Measurements from ENCODE around the gene CCDC144A. TPM values are rescaled to one million over a fixed set of nuclear protein-coding genes. Genes with fewer than 3 reads are reported as not detected.
"Not testable (repeated sequence)": the region's sequence is repeated elsewhere in the genome, so short reads cannot be mapped to it uniquely, and the experiment has no call there.

CCDC144A gene
- total and polyA plus RNA-seq, 5 donors from 2014 or later = 0.99 to 21.8 (median 2.5) TPM

DNA sequence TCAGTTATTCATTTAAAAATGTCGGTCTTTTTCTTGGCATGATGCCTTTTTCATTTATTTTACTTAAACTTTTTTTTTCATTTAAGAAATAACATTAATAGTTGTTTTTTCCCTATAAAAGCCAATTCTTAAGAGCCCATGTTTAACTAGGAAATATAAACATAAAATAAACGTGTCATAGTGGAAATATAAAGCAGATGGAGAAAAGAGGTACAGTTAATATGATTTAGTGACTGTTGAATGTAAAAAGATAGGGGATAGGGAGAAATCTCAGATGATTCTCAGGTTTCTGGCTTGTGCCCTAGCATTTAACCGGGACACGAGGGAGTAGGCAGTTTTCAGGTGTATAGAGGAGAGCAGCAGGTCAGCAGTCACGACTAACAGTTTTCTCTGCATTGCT lies 7.6 kb downstream of the CCDC144A start:
- not testable (repeated sequence) for H3K4me3 ChIP-seq (ENCODE audit: low read depth, low read length); H3K9me3 Mint-ChIP-seq; ATAC-seq (ENCODE audit: low read depth in 2 of 2); H3K27me3 Mint-ChIP-seq; H3K27me3 ChIP-seq (ENCODE audit: control insufficient read depth, insufficient read depth, low read length); H3K27ac Mint-ChIP-seq; H3K4me1 Mint-ChIP-seq; H3K36me3 Mint-ChIP-seq; H3K36me3 ChIP-seq (ENCODE audit: control insufficient read depth, insufficient read depth, low read length); DNase-seq; H3K4me3 Mint-ChIP-seq; H3K9me3 ChIP-seq (ENCODE audit: control insufficient read depth in 2 of 2, low read length in 2 of 2); H3K4me1 ChIP-seq (ENCODE audit: control insufficient read depth, insufficient read depth, low read length, poor library complexity, severe bottlenecking); H3K27ac ChIP-seq (ENCODE audit: insufficient read depth, low read length, poor library complexity, severe bottlenecking)

DNA sequence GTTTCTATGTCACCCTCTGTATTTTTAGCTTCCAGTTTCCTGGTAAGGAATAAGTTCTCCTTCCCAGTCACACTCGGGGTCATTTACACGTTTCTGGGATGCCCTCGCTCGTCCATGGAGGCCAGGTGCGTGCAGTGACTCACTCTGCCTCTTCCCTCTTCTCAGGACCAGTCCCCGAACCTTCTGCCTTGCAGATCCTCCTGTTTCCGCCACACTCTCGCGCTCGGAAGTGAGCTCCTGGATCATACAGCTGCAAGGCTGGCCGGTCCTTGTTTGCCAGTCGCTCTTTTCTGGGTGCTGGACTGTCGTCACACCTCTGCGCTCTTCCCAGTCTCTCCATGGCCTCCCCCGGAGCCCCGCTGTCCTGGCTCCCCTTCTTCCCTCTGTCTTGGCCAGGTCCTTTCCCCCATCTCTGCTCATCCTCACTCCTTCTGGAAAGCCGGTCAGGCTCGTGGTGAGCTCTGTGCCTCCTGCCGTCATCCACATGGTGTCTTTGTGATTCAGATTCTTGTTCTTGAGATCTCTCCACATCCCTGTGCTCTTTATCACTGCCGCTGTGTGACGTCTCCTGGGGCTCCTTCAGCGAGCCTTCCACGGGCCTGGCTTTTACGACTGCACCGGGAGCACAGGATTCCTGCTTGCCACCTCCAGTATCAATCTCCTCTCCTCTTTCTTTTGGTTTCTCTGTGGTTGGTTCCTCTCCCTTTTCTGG lies 55.6 kb downstream of the CCDC144A start:
- H3K27ac Mint-ChIP-seq = not testable (repeated sequence)
- peaks cover 0 to 10% (median 2%) of the 10 kb centered on the region in 4 donors for H3K4me1 Mint-ChIP-seq
- H3K27me3 Mint-ChIP-seq = peaks cover 29% of the 10 kb centered on the region

DNA sequence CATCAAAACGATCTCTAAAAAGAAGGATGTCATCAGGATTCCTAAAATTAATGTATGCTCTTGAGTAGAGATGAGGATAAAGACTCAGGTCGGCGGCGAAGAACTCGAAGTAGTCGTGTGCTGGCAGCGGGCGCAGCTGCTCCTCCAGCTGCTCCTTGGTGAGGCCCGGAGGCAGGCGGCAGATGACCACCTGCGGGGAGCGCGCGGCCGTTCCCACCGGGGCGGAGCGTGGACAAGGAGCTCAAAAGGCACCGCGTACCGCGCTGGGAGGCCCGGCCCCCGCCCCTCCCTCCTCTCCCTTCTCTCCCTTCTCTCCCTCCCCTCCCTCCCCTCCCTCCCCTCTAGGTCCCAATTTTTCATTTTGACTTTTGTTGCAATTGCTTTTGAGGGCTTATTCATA lies 56.5 kb downstream of the CCDC144A start:
- H3K36me3 ChIP-seq (ENCODE audit: control insufficient read depth, insufficient read depth, low read length); H3K4me3 Mint-ChIP-seq; H3K4me3 ChIP-seq (ENCODE audit: low read depth, low read length); ATAC-seq (ENCODE audit: low read depth in 2 of 2); H3K36me3 Mint-ChIP-seq; H3K9me3 Mint-ChIP-seq; H3K4me1 ChIP-seq (ENCODE audit: control insufficient read depth, insufficient read depth, low read length, poor library complexity, severe bottlenecking); H3K27me3 ChIP-seq (ENCODE audit: control insufficient read depth, insufficient read depth, low read length); H3K9me3 ChIP-seq (ENCODE audit: control insufficient read depth in 2 of 2, low read length in 2 of 2); H3K27ac Mint-ChIP-seq; DNase-seq; H3K27ac ChIP-seq (ENCODE audit: insufficient read depth, low read length, poor library complexity, severe bottlenecking): not testable (repeated sequence)
- H3K27me3 Mint-ChIP-seq = peaks cover 36% of the 10 kb centered on the region
- H3K4me1 Mint-ChIP-seq = peaks cover 0 to 12% (median 3%) of the 10 kb centered on the region in 4 donors

More for the DNA sequence above, 55.6 kb downstream of the CCDC144A start:
- not testable (repeated sequence) for H3K4me3 ChIP-seq (ENCODE audit: low read depth, low read length); H3K36me3 Mint-ChIP-seq; ATAC-seq (ENCODE audit: low read depth in 2 of 2); H3K9me3 ChIP-seq (ENCODE audit: control insufficient read depth in 2 of 2, low read length in 2 of 2); H3K4me1 ChIP-seq (ENCODE audit: control insufficient read depth, insufficient read depth, low read length, poor library complexity, severe bottlenecking); DNase-seq; H3K9me3 Mint-ChIP-seq; H3K27me3 ChIP-seq (ENCODE audit: control insufficient read depth, insufficient read depth, low read length); H3K36me3 ChIP-seq (ENCODE audit: control insufficient read depth, insufficient read depth, low read length); H3K27ac ChIP-seq (ENCODE audit: insufficient read depth, low read length, poor library complexity, severe bottlenecking)
- peak overlapping the region in 1 of 4 donors; percentile 52 for H3K4me3 Mint-ChIP-seq

DNA sequence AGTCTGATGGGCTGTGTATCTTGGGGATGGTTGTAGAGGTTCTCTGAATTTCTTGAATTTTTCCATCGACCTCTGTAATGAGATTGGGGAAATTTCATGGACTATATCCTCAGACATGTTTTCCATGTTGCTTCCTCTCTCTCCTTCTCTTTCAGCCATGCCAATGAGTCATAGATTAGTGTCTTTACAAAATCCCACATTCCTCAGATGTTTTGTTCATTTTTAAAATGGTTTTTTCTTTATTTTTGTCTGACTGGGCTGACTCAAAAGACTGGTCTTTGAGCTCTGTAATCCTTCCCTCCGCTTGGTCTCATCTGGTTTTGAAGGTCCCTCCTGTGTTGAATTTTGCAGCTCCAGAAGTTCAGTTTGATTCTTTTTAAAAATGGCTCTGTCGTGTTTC lies 60.5 kb downstream of the CCDC144A start:
- not testable (repeated sequence) for H3K27ac ChIP-seq (ENCODE audit: insufficient read depth, low read length, poor library complexity, severe bottlenecking); H3K27ac Mint-ChIP-seq; H3K4me3 Mint-ChIP-seq; DNase-seq; H3K9me3 Mint-ChIP-seq; H3K36me3 ChIP-seq (ENCODE audit: control insufficient read depth, insufficient read depth, low read length); ATAC-seq (ENCODE audit: low read depth in 2 of 2); H3K4me3 ChIP-seq (ENCODE audit: low read depth, low read length); H3K4me1 ChIP-seq (ENCODE audit: control insufficient read depth, insufficient read depth, low read length, poor library complexity, severe bottlenecking); H3K27me3 ChIP-seq (ENCODE audit: control insufficient read depth, insufficient read depth, low read length); H3K36me3 Mint-ChIP-seq; H3K9me3 ChIP-seq (ENCODE audit: control insufficient read depth in 2 of 2, low read length in 2 of 2)
- Mint-ChIP-seq H3K27me3 (peaks cover 31% of the 10 kb centered on the region), H3K4me1 (peaks cover 0 to 12% (median 3%) of the 10 kb centered on the region in 4 donors)

DNA sequence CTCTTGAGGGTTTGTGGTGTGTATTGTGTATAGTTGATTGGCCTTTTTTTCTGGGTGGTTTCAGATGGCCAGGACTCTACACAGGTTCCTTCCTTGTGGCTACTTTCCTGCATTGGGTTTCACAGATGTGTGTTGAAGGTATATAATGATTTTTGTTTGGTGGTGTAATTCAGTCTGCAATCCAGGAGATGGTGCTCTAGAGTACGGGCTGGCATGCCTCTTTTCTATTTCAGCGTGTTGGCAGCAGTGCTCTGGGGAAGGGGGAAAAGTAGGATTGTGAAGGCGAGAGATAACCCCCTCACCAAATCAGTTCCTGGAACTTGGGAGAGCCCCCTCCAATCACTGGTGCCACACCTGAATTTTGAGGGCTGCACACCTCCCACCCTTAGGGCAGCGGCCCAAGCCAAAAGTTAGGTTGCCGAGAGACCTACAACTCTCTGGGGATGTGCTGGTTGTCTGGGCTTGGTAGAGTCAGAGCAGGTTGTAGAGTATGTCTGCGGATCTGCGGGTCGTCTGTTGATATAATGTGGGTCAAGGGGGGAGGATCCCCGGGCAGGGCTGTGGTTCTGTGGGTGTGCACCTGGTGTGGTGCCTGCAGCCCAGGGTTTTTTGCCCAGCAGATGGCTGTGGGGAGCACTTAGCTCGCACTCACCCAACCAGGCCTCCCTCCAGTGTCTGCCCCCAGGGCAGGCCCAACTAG lies 61.3 kb downstream of the CCDC144A start:
- H3K36me3 ChIP-seq (ENCODE audit: control insufficient read depth, insufficient read depth, low read length); H3K36me3 Mint-ChIP-seq; H3K4me3 ChIP-seq (ENCODE audit: low read depth, low read length); H3K9me3 ChIP-seq (ENCODE audit: control insufficient read depth in 2 of 2, low read length in 2 of 2); H3K4me3 Mint-ChIP-seq; H3K27me3 ChIP-seq (ENCODE audit: control insufficient read depth, insufficient read depth, low read length); H3K4me1 ChIP-seq (ENCODE audit: control insufficient read depth, insufficient read depth, low read length, poor library complexity, severe bottlenecking); H3K4me1 Mint-ChIP-seq; H3K9me3 Mint-ChIP-seq; H3K27ac Mint-ChIP-seq; H3K27ac ChIP-seq (ENCODE audit: insufficient read depth, low read length, poor library complexity, severe bottlenecking): not testable (repeated sequence)
- peak in 2 of 3 donors; percentile 2 to 8 for DNase-seq
- H3K27me3 Mint-ChIP-seq = peaks cover 23% of the 10 kb centered on the region
- peak in 1 of 2 donors; percentile 58 for ATAC-seq (ENCODE audit: low read depth in 2 of 2)

DNA sequence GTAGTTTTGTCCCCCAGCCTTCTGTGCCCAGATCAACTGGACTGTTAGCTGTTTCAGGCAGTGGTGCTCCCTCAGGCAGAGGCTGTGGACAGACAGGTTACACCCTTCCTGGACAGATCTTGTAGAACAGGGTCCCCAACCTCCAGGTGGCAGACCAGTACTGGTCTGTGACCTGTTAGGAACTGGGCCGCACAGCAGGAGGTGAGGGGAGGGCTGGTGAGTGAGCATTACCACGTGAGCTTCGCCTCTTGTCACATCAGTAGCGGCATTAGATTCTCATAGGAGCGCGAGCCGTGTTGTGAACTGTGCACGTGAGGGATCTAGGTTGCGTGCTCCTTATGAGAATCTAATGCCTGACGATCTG lies 61.9 kb downstream of the CCDC144A start:
- not testable (repeated sequence) for H3K4me3 Mint-ChIP-seq

DNA sequence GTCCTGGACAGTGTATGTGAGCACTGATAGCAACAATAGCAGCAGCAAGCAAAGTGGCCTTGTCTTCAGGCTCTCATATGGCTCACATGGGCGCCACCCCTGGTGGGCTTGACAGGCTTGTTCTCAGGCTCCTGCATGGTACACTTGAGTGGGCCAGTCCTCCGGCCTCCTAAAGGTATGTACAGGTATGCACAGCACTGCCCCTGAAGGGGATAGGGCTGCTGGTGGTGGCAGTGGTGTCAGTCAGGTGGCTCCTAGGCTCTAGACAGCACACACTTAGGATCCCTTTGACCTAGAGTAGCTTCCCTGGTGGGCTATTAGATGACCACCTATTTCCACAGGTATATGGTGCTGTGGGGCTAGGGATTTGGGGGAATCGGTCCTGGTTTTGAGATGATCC lies 67.5 kb downstream of the CCDC144A start:
- not testable (repeated sequence) for H3K4me3 Mint-ChIP-seq; DNase-seq; H3K27me3 Mint-ChIP-seq; H3K9me3 ChIP-seq (ENCODE audit: control insufficient read depth in 2 of 2, low read length in 2 of 2); H3K4me1 Mint-ChIP-seq; H3K27me3 ChIP-seq (ENCODE audit: control insufficient read depth, insufficient read depth, low read length); H3K36me3 ChIP-seq (ENCODE audit: control insufficient read depth, insufficient read depth, low read length); H3K4me3 ChIP-seq (ENCODE audit: low read depth, low read length); H3K36me3 Mint-ChIP-seq; H3K27ac ChIP-seq (ENCODE audit: insufficient read depth, low read length, poor library complexity, severe bottlenecking); ATAC-seq (ENCODE audit: low read depth in 2 of 2); H3K4me1 ChIP-seq (ENCODE audit: control insufficient read depth, insufficient read depth, low read length, poor library complexity, severe bottlenecking); H3K9me3 Mint-ChIP-seq; H3K27ac Mint-ChIP-seq

More for the DNA sequence above, 61.9 kb downstream of the CCDC144A start:
- not testable (repeated sequence) for H3K4me1 ChIP-seq (ENCODE audit: control insufficient read depth, insufficient read depth, low read length, poor library complexity, severe bottlenecking); H3K4me1 Mint-ChIP-seq; H3K36me3 ChIP-seq (ENCODE audit: control insufficient read depth, insufficient read depth, low read length); H3K9me3 ChIP-seq (ENCODE audit: control insufficient read depth in 2 of 2, low read length in 2 of 2); H3K9me3 Mint-ChIP-seq; H3K27ac ChIP-seq (ENCODE audit: insufficient read depth, low read length, poor library complexity, severe bottlenecking); H3K4me3 ChIP-seq (ENCODE audit: low read depth, low read length); H3K27me3 ChIP-seq (ENCODE audit: control insufficient read depth, insufficient read depth, low read length); H3K36me3 Mint-ChIP-seq; H3K27ac Mint-ChIP-seq; ATAC-seq (ENCODE audit: low read depth in 2 of 2); DNase-seq
- peaks cover 19% of the 10 kb centered on the region for H3K27me3 Mint-ChIP-seq

DNA sequence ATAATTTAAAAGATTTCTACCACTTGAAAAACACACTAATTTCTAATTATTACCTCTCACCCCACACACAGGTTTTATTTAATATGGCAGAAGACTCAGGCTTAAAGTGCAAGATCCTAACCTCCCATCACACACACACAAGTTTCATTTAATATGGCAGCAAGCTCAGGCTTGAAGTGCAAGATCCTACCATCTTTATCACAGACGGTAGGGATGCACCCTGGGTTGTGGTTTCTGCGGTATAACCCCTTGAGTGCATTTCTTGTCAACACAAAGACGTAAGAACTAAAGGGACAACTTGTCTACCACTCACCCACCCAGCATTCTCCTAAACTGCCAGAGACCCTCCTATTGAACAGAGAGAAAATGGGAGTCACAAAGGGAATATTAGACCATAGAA lies 68.1 kb downstream of the CCDC144A start:
- H3K9me3 ChIP-seq (ENCODE audit: control insufficient read depth in 2 of 2, low read length in 2 of 2); H3K9me3 Mint-ChIP-seq; H3K27me3 Mint-ChIP-seq; H3K4me1 Mint-ChIP-seq; H3K36me3 Mint-ChIP-seq; H3K27ac Mint-ChIP-seq; H3K4me3 ChIP-seq (ENCODE audit: low read depth, low read length); DNase-seq; H3K36me3 ChIP-seq (ENCODE audit: control insufficient read depth, insufficient read depth, low read length); H3K27ac ChIP-seq (ENCODE audit: insufficient read depth, low read length, poor library complexity, severe bottlenecking); H3K27me3 ChIP-seq (ENCODE audit: control insufficient read depth, insufficient read depth, low read length); H3K4me3 Mint-ChIP-seq; H3K4me1 ChIP-seq (ENCODE audit: control insufficient read depth, insufficient read depth, low read length, poor library complexity, severe bottlenecking); ATAC-seq (ENCODE audit: low read depth in 2 of 2): not testable (repeated sequence)

Measured in CD4-positive, CD25-positive, alpha-beta regulatory T cell (primary cell).